Activated naive CD4-positive, alpha-beta T cell treated with anti-CD3 and anti-CD28 coated beads, Interleukin-2, amount 10 ng/mL, durations not matched to agents 7 days and 5 days (primary cell): Measurements from ENCODE around the gene DAAM1.

Source experiments
- CTCF ChIA-PET: fragments of 350-600 bp; sonication (Branson Sonifier 250); formaldehyde crosslinking; loops from one replicate; lab custom pipeline; 2021; ENCODE audit warnings: antibody characterized with exemption; lab: Charles Lee
- DNase-seq: peaks from one replicate; pipeline ENCODE4 v3.0.0-alpha.2; 2020
- H3K27ac Mint-ChIP-seq: one replicate; pipeline ENCODE4 v1.8.0; 2021; ENCODE audit warnings: mild to moderate bottlenecking, moderate library complexity, mixed read lengths
- H3K27me3 Mint-ChIP-seq: one replicate; pipeline ENCODE4 v1.8.0; 2021; ENCODE audit warnings: mild to moderate bottlenecking, mixed read lengths
- H3K36me3 Mint-ChIP-seq: one replicate; pipeline ENCODE4 v1.8.0; 2021; ENCODE audit warnings: mixed read lengths
- H3K4me1 Mint-ChIP-seq: one replicate; pipeline ENCODE4 v1.8.0; 2021; ENCODE audit warnings: mixed read lengths
- H3K4me3 Mint-ChIP-seq: one replicate; pipeline ENCODE4 v1.8.0; 2021; ENCODE audit warnings: mild to moderate bottlenecking, moderate library complexity, mixed read lengths
- H3K9me3 Mint-ChIP-seq: one replicate; pipeline ENCODE4 v1.8.0; 2021; ENCODE audit warnings: mixed read lengths

DAAM1 gene

GRCh38 chr14:59268011-59268410 lies 79.5 kb downstream of the DAAM1 start:
- Mint-ChIP-seq H3K4me3 (no peak overlapping the region), H3K27ac (no peak overlapping the region), H3K36me3 (peaks cover 23% of the 10 kb centered on the region), H3K9me3 (no peaks in the 10 kb centered on the region), H3K4me1 (peaks cover 13% of the 10 kb centered on the region), H3K27me3 (no peaks in the 10 kb centered on the region)
- DNase-seq, result no peak
- CTCF ChIA-PET, result interaction anchor here (0.8 kb wide), 1 partner anchor 62 kb away, joined by 4 read pairs; no protein-coding TSS in a partner anchor

DNA sequence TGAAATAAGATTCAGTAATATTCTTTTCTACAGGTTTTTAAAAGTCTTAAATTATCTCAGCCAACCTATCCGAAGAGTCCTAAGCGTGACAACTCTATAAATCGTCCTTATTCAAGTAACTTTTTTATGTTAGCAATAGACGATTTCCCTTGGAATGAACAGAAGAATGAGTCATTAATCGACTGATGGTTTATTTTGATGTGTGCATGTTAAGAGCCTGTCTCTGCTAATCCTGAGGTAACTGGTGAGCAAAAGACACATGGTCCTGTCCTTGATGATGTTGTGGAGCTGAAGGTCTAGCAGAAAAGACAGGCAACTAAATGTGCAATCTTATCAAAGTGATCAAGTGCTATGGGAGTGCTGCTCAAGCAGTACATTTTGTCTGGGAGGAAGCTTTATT lies 80.4 kb downstream of the DAAM1 start:
- CTCF ChIA-PET, result no interaction called here
- Mint-ChIP-seq H3K9me3 (no peaks in the 10 kb centered on the region), H3K27me3 (no peaks in the 10 kb centered on the region), H3K36me3 (peaks cover 23% of the 10 kb centered on the region), H3K27ac (no peak overlapping the region), H3K4me1 (peaks cover 13% of the 10 kb centered on the region), H3K4me3 (no peak overlapping the region)
- DNase-seq, result no peak

DNA sequence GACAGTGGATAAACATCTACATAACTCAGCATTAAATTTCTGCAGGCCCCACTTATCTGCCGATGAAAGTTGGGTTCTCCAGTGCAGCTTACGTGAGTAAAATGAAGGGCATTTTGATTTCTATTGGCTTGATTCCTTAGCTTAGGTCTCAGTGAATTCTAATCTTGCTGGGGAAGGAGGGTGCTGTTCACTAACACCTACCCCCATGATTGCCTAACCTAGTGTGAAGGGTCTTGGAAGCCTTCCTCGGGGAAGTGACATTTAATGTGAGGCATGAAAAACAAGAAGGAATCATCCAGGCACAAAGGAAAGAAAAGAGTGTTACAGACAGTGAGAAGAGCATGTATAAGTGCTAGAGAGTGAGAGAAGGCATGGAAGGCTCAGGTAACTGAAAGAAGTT lies 81.0 kb downstream of the DAAM1 start:
- Mint-ChIP-seq H3K36me3 (peaks cover 20% of the 10 kb centered on the region), H3K4me1 (peaks cover 13% of the 10 kb centered on the region), H3K27ac (no peak overlapping the region), H3K27me3 (no peaks in the 10 kb centered on the region), H3K4me3 (no peak overlapping the region), H3K9me3 (no peaks in the 10 kb centered on the region)
- CTCF ChIA-PET, result no interaction called here
- DNase-seq, result no peak

- Mint-ChIP-seq H3K27me3 (no peaks in the 10 kb centered on the region), H3K4me1 (peaks cover 19% of the 10 kb centered on the region), H3K9me3 (no peaks in the 10 kb centered on the region), H3K36me3 (peaks cover 11% of the 10 kb centered on the region), H3K27ac (no peak overlapping the region), H3K4me3 (no peak overlapping the region)
- no peak for DNase-seq
- CTCF ChIA-PET, result no interaction called here
Observed at GRCh38 chr14:59271256-59271655, 82.8 kb downstream of the DAAM1 start.

DNA sequence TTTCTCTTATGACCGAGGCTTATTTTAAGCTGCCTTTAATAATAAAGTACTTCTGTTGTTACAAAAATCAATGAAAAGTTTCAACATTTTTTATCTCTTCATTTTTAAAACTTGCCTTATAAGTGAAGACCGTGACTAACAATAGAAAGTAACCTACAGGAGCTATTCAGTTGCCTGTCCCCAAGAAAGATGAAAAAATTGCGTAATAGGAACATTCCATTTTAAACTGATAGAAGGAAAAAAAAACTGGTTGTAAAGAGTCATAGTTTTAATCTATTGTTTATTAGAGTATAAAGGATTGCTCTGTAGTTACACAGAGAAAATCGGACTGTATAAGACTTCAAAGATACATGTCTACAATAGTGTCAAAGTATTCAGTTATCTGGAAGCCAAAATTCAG lies 83.3 kb downstream of the DAAM1 start:
- no peaks in the 10 kb centered on the region for H3K9me3 Mint-ChIP-seq

GRCh38 chr14:59272633-59273032 lies 84.2 kb downstream of the DAAM1 start:
- peaks cover 20% of the 10 kb centered on the region for H3K4me1 Mint-ChIP-seq
- H3K27ac Mint-ChIP-seq, result no peak overlapping the region
- H3K4me3 Mint-ChIP-seq, result no peak overlapping the region
- H3K27me3 Mint-ChIP-seq, result no peaks in the 10 kb centered on the region
- H3K36me3 Mint-ChIP-seq, result peaks cover 11% of the 10 kb centered on the region
- DNase-seq, result no peak
- H3K9me3 Mint-ChIP-seq, result no peaks in the 10 kb centered on the region
- CTCF ChIA-PET, result no interaction called here

More for the DNA sequence above, 83.3 kb downstream of the DAAM1 start:
- Mint-ChIP-seq H3K27ac (no peak overlapping the region), H3K4me1 (peaks cover 22% of the 10 kb centered on the region), H3K4me3 (no peak overlapping the region), H3K36me3 (peaks cover 11% of the 10 kb centered on the region), H3K27me3 (no peaks in the 10 kb centered on the region)
- CTCF ChIA-PET, result no interaction called here
- DNase-seq, result no peak

DNA sequence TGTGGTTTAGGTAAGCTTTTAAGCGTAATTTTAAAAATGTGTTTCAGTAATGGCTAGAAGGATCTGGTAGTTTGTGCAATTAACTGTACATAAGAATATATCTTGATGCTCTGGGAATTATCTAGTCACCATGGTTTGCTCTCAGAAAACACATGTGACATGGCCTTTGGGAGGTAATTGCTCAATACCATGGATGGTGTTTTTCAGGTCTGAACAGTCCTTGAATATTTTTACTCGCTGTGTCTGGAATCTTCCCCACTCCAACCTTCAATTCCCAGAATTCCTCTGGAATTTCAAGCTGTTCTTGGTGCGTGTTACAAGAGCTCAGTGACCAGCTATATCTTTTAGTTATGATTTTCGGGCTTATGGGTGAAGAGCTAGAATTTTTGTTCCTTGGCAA lies 85.3 kb downstream of the DAAM1 start:
- Mint-ChIP-seq H3K4me3 (no peak overlapping the region), H3K27ac (no peak overlapping the region)

DNA sequence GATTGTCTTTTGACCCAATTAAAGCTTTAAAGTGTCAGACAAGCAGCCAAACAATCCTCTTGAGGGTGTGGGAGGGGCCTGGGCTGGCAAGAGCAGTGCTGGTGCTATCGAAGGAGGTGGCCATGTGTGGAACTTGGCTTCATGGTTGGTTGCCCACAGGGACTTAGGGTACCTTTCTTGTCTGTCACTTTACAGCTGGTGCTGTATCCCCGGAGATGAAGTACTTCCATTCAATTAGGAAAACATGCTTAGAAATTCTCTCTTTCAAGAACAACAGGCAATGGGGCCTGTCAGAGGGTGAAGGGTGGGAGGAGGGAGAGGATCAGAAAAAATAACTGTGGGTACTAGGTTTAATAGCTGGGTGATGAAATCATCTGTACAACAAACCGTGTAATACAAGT lies 86.5 kb downstream of the DAAM1 start:
- CTCF ChIA-PET, result no interaction called here
- DNase-seq, result no peak
- no peak overlapping the region for H3K4me3 Mint-ChIP-seq
- no peaks in the 10 kb centered on the region for H3K27me3 Mint-ChIP-seq
- H3K36me3 Mint-ChIP-seq, result peaks cover 5% of the 10 kb centered on the region
- H3K27ac Mint-ChIP-seq, result no peak overlapping the region
- H3K9me3 Mint-ChIP-seq, result no peaks in the 10 kb centered on the region
- H3K4me1 Mint-ChIP-seq, result peaks cover 20% of the 10 kb centered on the region

More for the DNA sequence above, 85.3 kb downstream of the DAAM1 start:
- Mint-ChIP-seq H3K36me3 (peaks cover 5% of the 10 kb centered on the region), H3K4me1 (peaks cover 20% of the 10 kb centered on the region), H3K9me3 (no peaks in the 10 kb centered on the region), H3K27me3 (no peaks in the 10 kb centered on the region)
- no peak for DNase-seq
- CTCF ChIA-PET, result no interaction called here

DNA sequence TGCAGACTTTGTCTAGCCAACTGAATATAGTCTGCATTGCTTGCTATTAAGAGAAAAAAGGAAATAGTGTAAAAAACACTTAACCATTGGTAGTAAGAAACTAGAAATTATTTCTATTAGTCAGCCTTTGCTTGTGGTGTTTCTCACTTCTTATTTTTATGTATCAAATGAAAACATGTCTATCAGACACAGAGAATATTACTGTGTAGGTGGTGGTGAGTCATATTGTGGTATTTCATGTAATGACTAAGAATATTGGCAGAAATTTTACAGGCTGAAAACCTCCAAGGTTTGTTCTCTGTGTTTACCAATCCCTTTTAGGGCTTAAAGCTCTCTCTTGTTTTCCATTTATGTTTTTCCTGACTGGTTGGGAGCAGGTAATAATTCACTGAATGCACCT lies 87.2 kb downstream of the DAAM1 start:
- Mint-ChIP-seq H3K27me3 (no peaks in the 10 kb centered on the region), H3K27ac (no peak overlapping the region), H3K36me3 (peaks cover 5% of the 10 kb centered on the region), H3K4me3 (no peak overlapping the region), H3K4me1 (peaks cover 20% of the 10 kb centered on the region), H3K9me3 (no peaks in the 10 kb centered on the region)
- DNase-seq, result no peak
- CTCF ChIA-PET, result no interaction called here

- CTCF ChIA-PET, result no interaction called here
- no peak for DNase-seq
- H3K27ac Mint-ChIP-seq, result no peak overlapping the region
Observed at GRCh38 chr14:59276235-59276634, 87.8 kb downstream of the DAAM1 start.

DNA sequence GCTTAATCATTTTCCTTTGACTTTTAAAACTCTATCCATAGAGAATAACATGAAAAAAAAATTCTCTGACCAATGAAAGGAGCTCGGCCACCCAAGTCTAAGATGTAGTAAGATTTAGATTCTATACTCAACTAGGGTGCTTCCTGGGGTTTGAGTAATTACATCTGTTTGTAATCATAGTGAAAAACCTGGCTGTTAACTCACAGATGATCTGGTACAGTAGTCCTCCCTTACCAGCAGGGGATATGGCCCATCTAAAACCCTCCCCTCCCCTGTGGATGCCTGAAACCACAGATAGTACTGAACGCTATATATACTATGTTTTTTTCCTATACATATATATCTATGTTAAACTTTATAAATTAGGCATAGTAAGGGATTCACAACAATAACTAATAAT lies 89.2 kb downstream of the DAAM1 start:
- Mint-ChIP-seq H3K27me3 (no peaks in the 10 kb centered on the region), H3K4me3 (no peak overlapping the region), H3K36me3 (peaks cover 7% of the 10 kb centered on the region), H3K27ac (no peak overlapping the region), H3K9me3 (no peaks in the 10 kb centered on the region), H3K4me1 (peaks cover 20% of the 10 kb centered on the region)
- DNase-seq, result no peak
- CTCF ChIA-PET, result no interaction called here

More at GRCh38 chr14:59276235-59276634, 87.8 kb downstream of the DAAM1 start:
- H3K36me3 Mint-ChIP-seq, result peaks cover 7% of the 10 kb centered on the region
- H3K4me1 Mint-ChIP-seq, result peaks cover 20% of the 10 kb centered on the region
- H3K27me3 Mint-ChIP-seq, result no peaks in the 10 kb centered on the region
- H3K9me3 Mint-ChIP-seq, result no peaks in the 10 kb centered on the region
- no peak overlapping the region for H3K4me3 Mint-ChIP-seq

DNA sequence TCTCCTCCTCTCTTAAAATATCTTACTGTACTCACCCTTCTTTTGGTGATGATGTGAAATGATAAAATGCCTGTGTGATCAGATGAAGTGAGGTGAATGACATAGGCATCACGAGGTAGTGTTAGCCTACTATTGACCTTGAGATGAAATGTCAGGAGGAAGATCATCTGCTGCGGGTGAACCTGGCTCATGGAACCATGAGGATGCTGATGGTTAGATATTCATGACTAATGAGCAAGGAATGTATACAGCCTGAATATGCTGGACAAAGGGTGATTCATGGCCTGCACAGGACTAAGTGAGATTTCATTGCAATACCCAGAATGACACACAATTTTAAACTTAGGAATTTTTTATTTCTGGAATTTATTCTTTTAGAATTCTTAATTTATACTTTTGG lies 89.6 kb downstream of the DAAM1 start:
- Mint-ChIP-seq H3K9me3 (no peaks in the 10 kb centered on the region), H3K27ac (no peak overlapping the region), H3K4me1 (peaks cover 20% of the 10 kb centered on the region), H3K4me3 (no peak overlapping the region), H3K27me3 (no peaks in the 10 kb centered on the region), H3K36me3 (peaks cover 7% of the 10 kb centered on the region)
- CTCF ChIA-PET, result no interaction called here
- no peak for DNase-seq

DNA sequence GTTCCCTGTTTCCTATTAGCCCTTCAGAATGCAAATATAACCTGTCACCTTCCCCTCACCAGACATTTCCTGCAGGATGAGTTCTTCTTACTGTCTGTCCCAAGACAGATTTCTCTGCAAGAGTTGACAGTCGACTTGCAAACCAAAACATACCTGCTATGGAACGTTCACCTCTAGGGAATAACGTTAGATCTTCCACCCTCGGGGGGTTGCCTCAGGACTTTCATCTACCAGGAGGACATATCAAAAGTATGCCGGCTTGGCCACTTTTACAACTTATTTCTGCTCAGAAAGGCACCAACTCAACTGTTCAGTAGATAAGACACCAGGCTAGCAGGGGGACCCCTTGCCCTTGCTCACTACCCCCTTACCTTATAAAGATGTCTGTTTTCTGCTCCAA lies 92.5 kb downstream of the DAAM1 start:
- no peak overlapping the region for H3K27ac Mint-ChIP-seq

GRCh38 chr14:59281609-59282377 lies 93.3 kb downstream of the DAAM1 start:
- peaks cover 14% of the 10 kb centered on the region for H3K9me3 Mint-ChIP-seq
- CTCF ChIA-PET, result no interaction called here
- peaks cover 16% of the 10 kb centered on the region for H3K36me3 Mint-ChIP-seq
- peaks cover 4% of the 10 kb centered on the region for H3K4me1 Mint-ChIP-seq
- H3K27ac Mint-ChIP-seq, result no peak overlapping the region
- H3K27me3 Mint-ChIP-seq, result no peaks in the 10 kb centered on the region
- no peak overlapping the region for H3K4me3 Mint-ChIP-seq
- no peak for DNase-seq

More for the DNA sequence above, 92.5 kb downstream of the DAAM1 start:
- CTCF ChIA-PET, result no interaction called here
- peaks cover 14% of the 10 kb centered on the region for H3K9me3 Mint-ChIP-seq
- peaks cover 6% of the 10 kb centered on the region for H3K4me1 Mint-ChIP-seq
- H3K27me3 Mint-ChIP-seq, result no peaks in the 10 kb centered on the region
- H3K36me3 Mint-ChIP-seq, result peaks cover 16% of the 10 kb centered on the region
- H3K4me3 Mint-ChIP-seq, result no peak overlapping the region
- DNase-seq, result no peak

GRCh38 chr14:59282378-59282765 lies 93.9 kb downstream of the DAAM1 start:
- no peak overlapping the region for H3K4me3 Mint-ChIP-seq
- H3K27ac Mint-ChIP-seq, result no peak overlapping the region
- DNase-seq, result no peak
- H3K9me3 Mint-ChIP-seq, result peaks cover 14% of the 10 kb centered on the region
- peaks cover 16% of the 10 kb centered on the region for H3K36me3 Mint-ChIP-seq
- no peaks in the 10 kb centered on the region for H3K27me3 Mint-ChIP-seq
- peaks cover 10% of the 10 kb centered on the region for H3K4me1 Mint-ChIP-seq
- CTCF ChIA-PET, result no interaction called here
